Stomach (tissue), 9 donors: Measurements from ENCODE around the gene PUS10. TPM values are rescaled to one million over a fixed set of nuclear protein-coding genes. Genes with fewer than 3 reads are reported as not detected.
A peak's percentile ranks its signal among the peaks of the same experiment; 100 is the strongest.

Experiments
- DNase-seq, 2 donors: peaks; one replicate each; pipeline versions ENCODE4 v3.0.0 to v3.0.0-alpha.2; 2013 to 2019
- H3K27ac ChIP-seq, 5 donors: fragments of 200-600 bp in 4 of 5; sonication (generic) in 4 of 5; one replicate each; pipeline ENCODE4 v1.5.1; 2013 to 2019; ENCODE audit warnings: mild to moderate bottlenecking in 1 of 5, moderate library complexity in 1 of 5
- H3K27me3 ChIP-seq, 3 donors: fragments of 200-600 bp; sonication (generic); one replicate each; pipeline ENCODE4 v1.5.1; 2017 to 2019; ENCODE audit warnings: mixed run types in 1 of 3
- H3K36me3 ChIP-seq, 4 donors: fragments of 200-600 bp; sonication (generic); 1 replicate in 3 of 4; 2 replicates in 1 of 4; pipeline ENCODE4 v1.5.1; 2016 to 2019
- H3K4me1 ChIP-seq, 4 donors: fragments of 200-600 bp; sonication (generic); one replicate each; pipeline ENCODE4 v1.5.1; 2016 to 2019
- H3K4me3 ChIP-seq, 4 donors: fragments of 200-600 bp; sonication (generic) in 3 of 4; one replicate each; pipeline ENCODE4 v1.5.1; 2016 to 2019; ENCODE audit warnings: mild to moderate bottlenecking in 1 of 4
- H3K9me3 ChIP-seq, 4 donors: fragments of 200-600 bp; sonication (generic); one replicate each; pipeline ENCODE4 v1.5.1; 2016 to 2019
- CTCF ChIP-seq, 7 experiments: fragments of 450-650 bp in 4 of 7; fragments of 200-600 bp in 3 of 7; sonication (generic) in 3 of 7; IDR thresholded peaks; one replicate each; pipeline ENCODE4 v1.5.1; 2016 to 2019; ENCODE audit warnings: antibody characterized with exemption in 7 of 7, control low read depth in 2 of 7, mild to moderate bottlenecking in 1 of 7
- EP300 ChIP-seq: sonication (generic); formaldehyde crosslinking; IDR thresholded peaks from one replicate; pipeline ENCODE4 v1.6.1; 2017; ENCODE audit warnings: antibody characterized with exemption
- POLR2A ChIP-seq, 4 donors: fragments of 450-650 bp; IDR thresholded peaks; one replicate each; pipeline ENCODE4 v1.6.1; 2016; ENCODE audit warnings: antibody characterized with exemption in 4 of 4, control low read depth in 2 of 4, mild to moderate bottlenecking in 1 of 4, moderate library complexity in 1 of 4
- POLR2AphosphoS5 ChIP-seq, 3 donors: sonication (generic); formaldehyde crosslinking; IDR thresholded peaks; one replicate each; pipeline ENCODE4 v1.6.1; 2016; ENCODE audit warnings: antibody characterized with exemption in 3 of 3
- WGBS, 5 donors: extraction: QIAGEN DNeasy Blood & Tissue Kit in 3 of 5; methylation state at CpG; one replicate each; pipeline versions ENCODE4 v1.1.5 to v1.1.7; 2013 to 2018; 5-methylcytosine and 5-hydroxymethylcytosine counted together
- intact Hi-C: fragments of 100-400 bp; cut with DNase I; formaldehyde crosslinking; loops from one replicate; pipeline ENCODE4 v1.15.1; 2023; ENCODE audit warnings: low total_unique reads
- polyA plus RNA-seq, 3 donors: library from polyadenylated mRNA; stranded (reverse); fragments of 200-250 nt; gene quantifications; one replicate each; pipeline ENCODE4 v1.2.3, GENCODE V29; 2013
- total RNA-seq, 5 donors: library from RNA; depleted of rRNA; stranded (reverse); fragments of >200 nt; gene quantifications; one replicate each; pipeline versions ENCODE4 v1.1.0 to v1.2.3, GENCODE V29; 2014 to 2016
- donor health status: healthy with polysubstance abuse.
- donor health status: Bipolar disorder and iron deficiency.
- donor health status: healthy.

Gene PUS10
- total and polyA plus RNA-seq, 8 donors = 1.8 to 8.0 (median 3.4) TPM

GRCh38 chr2:60977562-60977895 is 40.5 kb downstream of the PUS10 start:
- 88 to 100% (median 91%) methylated on average over 1 of the region's 1 CpG for WGBS, 5 donors
- DNase-seq = no peak
- H3K4me1 ChIP-seq = peaks cover 0 to 7% (median 0%) of the 10 kb centered on the region in 4 donors
- intact Hi-C loops = no loop called here
- no peak overlapping the region for H3K27ac ChIP-seq
- no peaks in the 10 kb centered on the region for H3K9me3 ChIP-seq
- H3K4me3 ChIP-seq = no peak overlapping the region
- TF ChIP-seq CTCF (IDR thresholded peaks at IDR 0.05) (no peak), POLR2A (IDR thresholded peaks at IDR 0.05) (no peak), POLR2AphosphoS5 (IDR thresholded peaks at IDR 0.05) (no peak), EP300 (no peak)
- H3K27me3 ChIP-seq = no peaks in the 10 kb centered on the region
- peaks cover 0 to 5% (median 0%) of the 10 kb centered on the region in 4 donors for H3K36me3 ChIP-seq

- no peak for TF ChIP-seq POLR2A (IDR thresholded peaks at IDR 0.05)
- TF ChIP-seq CTCF (IDR thresholded peaks at IDR 0.05) = no peak
- TF ChIP-seq POLR2AphosphoS5 (IDR thresholded peaks at IDR 0.05) = no peak
- TF ChIP-seq EP300 = no peak
- no peaks in the 10 kb centered on the region for H3K27me3 ChIP-seq
- H3K9me3 ChIP-seq = no peaks in the 10 kb centered on the region
- 52 to 58% (median 55%) methylated on average over 5 of the region's 5 CpGs for WGBS, 5 donors
- H3K4me1 ChIP-seq = peaks cover 0 to 7% (median 0%) of the 10 kb centered on the region in 4 donors
- H3K36me3 ChIP-seq = peaks cover 0 to 5% (median 0%) of the 10 kb centered on the region in 4 donors
- DNase-seq = peak in 1 of 2 donors; percentile 15
- no peak overlapping the region for H3K4me3 ChIP-seq
- H3K27ac ChIP-seq = peak overlapping the region in 1 of 5 donors; percentile 6
- intact Hi-C loops = no loop called here
Measured at GRCh38 chr2:60976875-60977561, 41.0 kb downstream of the PUS10 start.

GRCh38 chr2:60976256-60976850 is 41.7 kb downstream of the PUS10 start:
- peak overlapping the region in 1 of 5 donors; percentile 6 for H3K27ac ChIP-seq
- H3K27me3 ChIP-seq = no peaks in the 10 kb centered on the region
- peaks cover 0 to 7% (median 0%) of the 10 kb centered on the region in 4 donors for H3K4me1 ChIP-seq
- WGBS, 5 donors = 60 to 76% (median 65%) methylated on average over 3 of the region's 3 CpGs
- peak in 1 of 2 donors; percentile 17 for DNase-seq
- peaks cover 0 to 5% (median 0%) of the 10 kb centered on the region in 4 donors for H3K36me3 ChIP-seq
- H3K9me3 ChIP-seq = no peaks in the 10 kb centered on the region
- intact Hi-C loops = no loop called here
- TF ChIP-seq POLR2AphosphoS5 (IDR thresholded peaks at IDR 0.05) (no peak), POLR2A (IDR thresholded peaks at IDR 0.05) (no peak), CTCF (IDR thresholded peaks at IDR 0.05) (no peak), EP300 (no peak)
- no peak overlapping the region for H3K4me3 ChIP-seq

GRCh38 chr2:60974652-60975051 is 43.4 kb downstream of the PUS10 start:
- DNase-seq = no peak
- Histone ChIP-seq H3K27ac (no peak overlapping the region), H3K36me3 (peaks cover 0 to 5% (median 0%) of the 10 kb centered on the region in 4 donors), H3K4me3 (no peak overlapping the region), H3K4me1 (peaks cover 0 to 7% (median 0%) of the 10 kb centered on the region in 4 donors), H3K9me3 (no peaks in the 10 kb centered on the region), H3K27me3 (no peaks in the 10 kb centered on the region)
- 94 to 98% (median 97%) methylated on average over 14 to 16 of the region's 16 CpGs for WGBS, 5 donors
- no peak for TF ChIP-seq POLR2AphosphoS5 (IDR thresholded peaks at IDR 0.05)
- TF ChIP-seq POLR2A (IDR thresholded peaks at IDR 0.05) = no peak
- no peak for TF ChIP-seq EP300
- no peak for TF ChIP-seq CTCF (IDR thresholded peaks at IDR 0.05)
- intact Hi-C loops = no loop called here
